Thoracic aorta (tissue), 2 donors: ENCODE measurements around the gene TIGD1. TPM values are rescaled to one million over a fixed set of nuclear protein-coding genes. Genes with fewer than 3 reads are reported as not detected.

Experiments used
- ATAC-seq: fragments of 150-250 bp; one replicate; pipeline ENCODE4 v1.8.0; 2017; ENCODE audit warnings: low read depth; ENCODE audit not compliant: insufficient number of reproducible peaks, low FRiP score
- DNase-seq: peaks from one replicate; pipeline ENCODE4 v3.0.0-alpha.2; 2020; ENCODE audit warnings: low spot score
- H3K27ac ChIP-seq, 2 donors: fragments of 200-600 bp; sonication (generic); 1 replicate in 1 of 2; 2 replicates in 1 of 2; pipeline ENCODE4 v1.5.1; 2016; ENCODE audit warnings: mild to moderate bottlenecking in 2 of 2, moderate library complexity in 2 of 2
- H3K27me3 ChIP-seq: fragments of 200-600 bp; sonication (generic); replicated peaks from 2 replicates; pipeline ENCODE4 v1.6.0; 2016; ENCODE audit warnings: mild to moderate bottlenecking; ENCODE audit not compliant: insufficient read depth
- H3K36me3 ChIP-seq: fragments of 200-600 bp; sonication (generic); one replicate; pipeline ENCODE4 v1.5.1; 2016
- H3K4me1 ChIP-seq, 2 donors: fragments of 200-600 bp; sonication (generic); 1 replicate in 1 of 2; 2 replicates in 1 of 2; pipeline versions ENCODE4 v1.5.1 to v1.6.0; 2016; ENCODE audit warnings: low read depth in 2 of 2, mild to moderate bottlenecking in 1 of 2; ENCODE audit not compliant: control insufficient read depth in 1 of 2
- H3K4me3 ChIP-seq: fragments of 200-600 bp; sonication (generic); 2 replicates; pipeline ENCODE4 v1.5.1; 2016; ENCODE audit warnings: mild to moderate bottlenecking
- H3K9me3 ChIP-seq: fragments of 200-600 bp; sonication (generic); 2 replicates; pipeline ENCODE4 v1.5.1; 2016
- total RNA-seq, 2 donors: library from RNA; depleted of rRNA; stranded (reverse); fragments of >200 nt; gene quantifications; one replicate each; pipeline versions ENCODE4 v1.1.0 to v1.2.3, GENCODE V29; 2016
- TF ChIP-seq, protein P1 (sequence below): fragments of 200-600 bp; sonication (generic); IDR thresholded peaks from one replicate; pipeline ENCODE4 v1.5.1; 2019; ENCODE audit warnings: antibody characterized with exemption

TIGD1 gene
- total RNA-seq, 2 donors from 2014 or later: 1.8 to 3.1 TPM

DNA sequence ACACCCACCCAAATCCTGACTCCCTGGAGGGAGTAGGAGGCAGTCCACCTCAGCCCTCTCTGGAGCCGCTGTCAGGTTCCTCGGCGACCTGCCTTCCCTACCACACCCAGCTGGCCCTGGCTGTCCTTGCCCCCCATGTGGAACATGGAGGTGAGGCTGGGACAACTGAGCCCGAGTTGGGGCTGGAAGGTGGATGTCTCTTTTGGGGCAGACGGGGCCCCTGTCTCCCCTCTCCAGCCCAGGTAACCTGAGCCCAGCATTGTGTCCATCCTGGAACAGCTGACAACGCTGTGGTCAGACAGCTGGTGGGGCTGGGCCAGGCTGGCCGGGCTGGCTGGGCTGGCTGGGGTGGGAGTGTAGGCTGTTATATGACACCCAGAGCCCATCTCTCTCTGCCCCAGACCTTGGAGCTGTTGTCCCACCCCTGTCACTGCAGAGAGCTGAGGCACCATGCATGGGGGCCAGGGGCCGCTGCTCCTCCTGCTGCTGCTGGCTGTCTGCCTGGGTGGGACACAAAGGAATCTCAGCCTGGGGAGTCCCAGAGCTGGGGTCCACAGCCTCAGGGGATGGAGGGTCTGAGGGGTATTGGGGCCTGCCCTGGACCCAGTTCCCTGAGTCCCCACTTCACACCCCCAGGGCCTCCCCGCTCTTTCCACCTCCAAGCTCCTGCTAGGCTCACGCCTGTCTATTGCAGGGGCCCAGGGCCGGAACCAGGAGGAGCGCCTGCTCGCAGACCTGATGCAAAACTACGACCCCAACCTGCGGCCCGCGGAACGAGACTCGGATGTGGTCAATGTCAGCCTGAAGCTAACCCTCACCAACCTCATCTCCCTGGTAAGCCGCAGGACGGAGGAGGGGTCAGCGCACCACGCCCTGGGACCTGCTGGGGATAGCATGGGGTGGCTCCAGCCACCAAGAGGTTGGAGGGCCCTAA is 10.8 kb downstream of the TIGD1 start, which contains the start of gene CHRNG:
TSS of gene CHRNG (plus strand) at position 395 of the 934 bp plus-strand sequence. CDS start at position 451, 56 bp downstream.
- TF ChIP-seq, protein P1, sequence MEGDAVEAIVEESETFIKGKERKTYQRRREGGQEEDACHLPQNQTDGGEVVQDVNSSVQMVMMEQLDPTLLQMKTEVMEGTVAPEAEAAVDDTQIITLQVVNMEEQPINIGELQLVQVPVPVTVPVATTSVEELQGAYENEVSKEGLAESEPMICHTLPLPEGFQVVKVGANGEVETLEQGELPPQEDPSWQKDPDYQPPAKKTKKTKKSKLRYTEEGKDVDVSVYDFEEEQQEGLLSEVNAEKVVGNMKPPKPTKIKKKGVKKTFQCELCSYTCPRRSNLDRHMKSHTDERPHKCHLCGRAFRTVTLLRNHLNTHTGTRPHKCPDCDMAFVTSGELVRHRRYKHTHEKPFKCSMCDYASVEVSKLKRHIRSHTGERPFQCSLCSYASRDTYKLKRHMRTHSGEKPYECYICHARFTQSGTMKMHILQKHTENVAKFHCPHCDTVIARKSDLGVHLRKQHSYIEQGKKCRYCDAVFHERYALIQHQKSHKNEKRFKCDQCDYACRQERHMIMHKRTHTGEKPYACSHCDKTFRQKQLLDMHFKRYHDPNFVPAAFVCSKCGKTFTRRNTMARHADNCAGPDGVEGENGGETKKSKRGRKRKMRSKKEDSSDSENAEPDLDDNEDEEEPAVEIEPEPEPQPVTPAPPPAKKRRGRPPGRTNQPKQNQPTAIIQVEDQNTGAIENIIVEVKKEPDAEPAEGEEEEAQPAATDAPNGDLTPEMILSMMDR: no peak
- ATAC-seq (no peak), DNase-seq (no peak)
- Histone ChIP-seq H3K36me3 (no peaks in the 10 kb centered on the region), H3K27me3 (no peaks in the 10 kb centered on the region), H3K4me3 (no peak within 1 kb of the TSS), H3K9me3 (peaks cover 3% of the 10 kb centered on the region), H3K27ac (no peak within 1 kb of the TSS), H3K4me1 (no peaks in the 10 kb centered on the region)

DNA sequence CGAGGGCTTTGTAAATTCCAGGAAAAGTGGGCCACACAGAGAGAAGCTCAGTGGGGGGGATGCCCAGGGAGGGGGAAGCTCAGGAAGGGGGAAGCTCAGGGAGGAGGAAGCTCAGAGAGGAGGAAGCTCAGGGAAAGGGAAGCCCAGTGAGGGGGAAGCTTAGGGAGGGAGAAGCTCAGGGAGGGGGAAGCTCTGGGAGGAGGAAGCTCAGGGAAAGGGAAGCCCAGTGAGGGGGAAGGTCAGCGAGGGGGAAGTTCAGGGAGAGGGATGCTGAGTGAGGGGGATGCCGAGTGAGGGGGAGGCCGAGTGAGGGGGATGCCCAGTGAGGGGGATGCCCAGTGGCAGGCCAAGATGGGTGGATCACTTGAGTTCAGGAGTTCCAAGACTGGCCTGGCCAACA is 11.7 kb downstream of the TIGD1 start:
- Histone ChIP-seq H3K27me3 (no peaks in the 10 kb centered on the region), H3K4me3 (no peak overlapping the region), H3K36me3 (no peaks in the 10 kb centered on the region), H3K9me3 (peaks cover 3% of the 10 kb centered on the region), H3K4me1 (no peaks in the 10 kb centered on the region), H3K27ac (no peak overlapping the region)
- TF ChIP-seq, protein P1: no peak
- ATAC-seq (no peak), DNase-seq (no peak)

DNA sequence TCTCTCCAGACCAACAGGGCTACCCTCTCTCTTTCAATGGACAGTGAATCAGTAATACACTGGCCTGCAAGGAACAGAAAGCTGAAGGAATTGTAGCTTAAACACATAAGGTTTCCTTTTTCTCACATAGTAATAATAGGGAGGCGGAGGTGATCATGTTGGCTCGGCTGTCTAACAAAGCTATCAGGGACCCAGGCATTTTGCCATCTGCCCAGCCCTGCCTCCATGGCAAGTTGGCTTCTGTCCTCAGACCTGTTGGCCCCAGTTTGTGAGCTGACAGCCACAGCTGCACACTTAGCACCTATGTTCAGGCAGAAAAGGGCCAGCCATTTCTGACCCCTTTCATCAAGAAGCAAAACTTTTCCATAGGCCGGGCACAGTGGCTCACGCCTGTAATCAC is 12.9 kb downstream of the TIGD1 start:
- Histone ChIP-seq H3K9me3 (peaks cover 3% of the 10 kb centered on the region), H3K27ac (no peak overlapping the region), H3K4me3 (no peak overlapping the region), H3K27me3 (no peaks in the 10 kb centered on the region), H3K36me3 (no peaks in the 10 kb centered on the region), H3K4me1 (no peaks in the 10 kb centered on the region)
- DNase-seq (no peak), ATAC-seq (no peak)
- TF ChIP-seq, protein P1: no peak

- Histone ChIP-seq H3K4me1 (no peaks in the 10 kb centered on the region), H3K27ac (no peak overlapping the region), H3K9me3 (peaks cover 3% of the 10 kb centered on the region), H3K4me3 (no peak overlapping the region), H3K27me3 (no peaks in the 10 kb centered on the region), H3K36me3 (no peaks in the 10 kb centered on the region)
- DNase-seq (no peak), ATAC-seq (no peak)
- TF ChIP-seq, protein P1: no peak
Measured at GRCh38 chr2:232537079-232537478, 13.3 kb downstream of the TIGD1 start.

GRCh38 chr2:232535761-232536530 is 14.4 kb downstream of the TIGD1 start:
- TF ChIP-seq, protein P1: no peak
- H3K27ac ChIP-seq: no peak overlapping the region
- ATAC-seq: no peak
- no peaks in the 10 kb centered on the region for H3K4me1 ChIP-seq
- H3K36me3 ChIP-seq: no peaks in the 10 kb centered on the region
- DNase-seq: no peak
- H3K4me3 ChIP-seq: no peak overlapping the region
- no peaks in the 10 kb centered on the region for H3K27me3 ChIP-seq
- H3K9me3 ChIP-seq: peaks cover 3% of the 10 kb centered on the region
